Mesenteric fat pad (tissue), 1 donor: Measurements from ENCODE around the gene ZSCAN10. TPM values are rescaled to one million over a fixed set of nuclear protein-coding genes. Genes with fewer than 3 reads are reported as not detected.
A peak's percentile ranks its signal among the peaks of the same experiment; 100 is the strongest.
"Not testable (repeated sequence)": the region's sequence is repeated elsewhere in the genome, so short reads cannot be mapped to it uniquely, and the experiment has no call there.

Experiments
- DNase-seq: peaks from one replicate; pipeline ENCODE4 v3.0.0-alpha.2; 2020; ENCODE audit warnings: low spot score
- total RNA-seq: library from RNA; stranded (reverse); fragmentation: NEBNext Ultra II Directional; extraction: Animal tissue kit (Norgen Biotek cat#: 25700); gene quantifications from one replicate; pipeline ENCODE4 v1.2.1, GENCODE V29; 2021
- donor health status: DM: yes; HTN: yes; CAD: no.

Gene ZSCAN10
- total RNA-seq, 1 donor from 2014 or later: not detected

GRCh38 chr16:3065069-3065741 is 33.9 kb downstream of the ZSCAN10 start, which contains the start of gene IL32:
IL32 (plus strand) TSS chr16:3065640; CDS start chr16:3065812, 172 bp downstream.
- no peak for DNase-seq

GRCh38 chr16:3063625-3064386 is 35.3 kb downstream of the ZSCAN10 start:
- DNase-seq: no peak

- DNase-seq: no peak
Measured at GRCh38 chr16:3062553-3062952, 36.5 kb downstream of the ZSCAN10 start.

GRCh38 chr16:3060339-3061127 is 38.6 kb downstream of the ZSCAN10 start:
- no peak for DNase-seq

GRCh38 chr16:3059723-3060242 is 39.3 kb downstream of the ZSCAN10 start:
- no peak for DNase-seq

- peak; percentile 98 for DNase-seq
Measured at GRCh38 chr16:3059041-3059722, 39.9 kb downstream of the ZSCAN10 start.

- no peak for DNase-seq
Measured at GRCh38 chr16:3058139-3059030, 40.7 kb downstream of the ZSCAN10 start.

- no peak for DNase-seq
Measured at GRCh38 chr16:3057181-3058138, 41.6 kb downstream of the ZSCAN10 start.

- DNase-seq: no peak
Measured at GRCh38 chr16:3056336-3057180, 42.5 kb downstream of the ZSCAN10 start.

- not testable (repeated sequence) for DNase-seq
Measured at GRCh38 chr16:3055734-3056115, 43.4 kb downstream of the ZSCAN10 start.

GRCh38 chr16:3054965-3055733 is 43.9 kb downstream of the ZSCAN10 start:
- DNase-seq: no peak

GRCh38 chr16:3053330-3053710 is 45.8 kb downstream of the ZSCAN10 start:
- DNase-seq: not testable (repeated sequence)

- not testable (repeated sequence) for DNase-seq
Measured at GRCh38 chr16:3052571-3053329, 46.3 kb downstream of the ZSCAN10 start.

GRCh38 chr16:3051494-3051893 is 47.6 kb downstream of the ZSCAN10 start:
- no peak for DNase-seq

- DNase-seq: no peak
Measured at GRCh38 chr16:3051009-3051408, 48.1 kb downstream of the ZSCAN10 start.

- no peak for DNase-seq
Measured at GRCh38 chr16:3050487-3050886, 48.6 kb downstream of the ZSCAN10 start.
